ENCODE results near the gene CHCT1.
"Not testable (repeated sequence)": the region's sequence is repeated elsewhere in the genome, so short reads cannot be mapped to it uniquely, and the experiment has no call there.

- TF ChIP-seq CTCF (conservative IDR thresholded peaks at IDR 0.05; ENCODE audit: low read depth, low read length); EZH2 (IDR thresholded peaks at IDR 0.05; ENCODE audit: low read length, unreplicated experiment): not testable (repeated sequence)
These were observed 2.4 kb upstream of the CHCT1 start for GRCh38 chr17:60419875-60420274.

Data from PC-3 (cell line).